GM12873 (cell line): Measurements from ENCODE around the gene THEM5.

Experiments used
- TF ChIP-seq, protein P1 (sequence below): IDR thresholded peaks from 2 replicates; pipeline ENCODE4 v1.5.1; 2012; ENCODE audit warnings: low read depth, mild to moderate bottlenecking, moderate library complexity, low read length, control low read depth; ENCODE audit not compliant: insufficient read depth; ENCODE audit errors: missing control alignments

Gene THEM5

DNA sequence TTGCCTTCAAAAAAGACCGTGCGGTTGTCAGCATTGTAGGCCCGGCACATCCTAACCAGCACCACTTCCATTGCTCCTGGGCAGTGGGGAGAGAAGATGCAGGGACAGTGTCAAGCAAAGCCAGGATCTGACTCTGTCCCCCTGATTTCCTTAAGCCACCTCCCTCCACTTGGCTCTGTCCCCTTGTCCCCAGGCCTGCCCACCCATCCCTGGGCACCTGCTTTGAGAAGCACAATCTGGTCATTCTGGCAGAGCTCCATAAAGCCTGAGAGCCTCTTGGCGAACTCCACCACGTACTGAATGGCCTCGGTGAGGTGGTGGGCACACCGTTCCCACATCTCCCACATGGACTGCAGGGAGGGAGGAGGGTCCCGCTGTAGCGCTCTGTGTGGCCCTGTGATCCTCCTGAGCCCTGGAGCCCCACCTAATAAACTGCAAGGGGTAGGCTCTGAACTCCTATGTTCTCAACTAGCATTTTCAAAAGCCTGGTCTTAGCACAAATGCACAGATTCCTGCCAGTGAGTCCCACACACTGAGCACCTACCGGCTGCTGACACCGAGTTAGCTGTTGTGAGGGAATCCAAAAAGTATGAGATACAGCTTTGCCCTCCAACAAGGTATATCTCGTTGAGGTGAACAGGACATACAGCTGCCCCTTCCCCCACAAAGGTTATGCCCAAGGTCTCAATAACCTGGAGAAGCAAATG is 40.1 kb downstream of the THEM5 start:
- TF ChIP-seq, protein P1, sequence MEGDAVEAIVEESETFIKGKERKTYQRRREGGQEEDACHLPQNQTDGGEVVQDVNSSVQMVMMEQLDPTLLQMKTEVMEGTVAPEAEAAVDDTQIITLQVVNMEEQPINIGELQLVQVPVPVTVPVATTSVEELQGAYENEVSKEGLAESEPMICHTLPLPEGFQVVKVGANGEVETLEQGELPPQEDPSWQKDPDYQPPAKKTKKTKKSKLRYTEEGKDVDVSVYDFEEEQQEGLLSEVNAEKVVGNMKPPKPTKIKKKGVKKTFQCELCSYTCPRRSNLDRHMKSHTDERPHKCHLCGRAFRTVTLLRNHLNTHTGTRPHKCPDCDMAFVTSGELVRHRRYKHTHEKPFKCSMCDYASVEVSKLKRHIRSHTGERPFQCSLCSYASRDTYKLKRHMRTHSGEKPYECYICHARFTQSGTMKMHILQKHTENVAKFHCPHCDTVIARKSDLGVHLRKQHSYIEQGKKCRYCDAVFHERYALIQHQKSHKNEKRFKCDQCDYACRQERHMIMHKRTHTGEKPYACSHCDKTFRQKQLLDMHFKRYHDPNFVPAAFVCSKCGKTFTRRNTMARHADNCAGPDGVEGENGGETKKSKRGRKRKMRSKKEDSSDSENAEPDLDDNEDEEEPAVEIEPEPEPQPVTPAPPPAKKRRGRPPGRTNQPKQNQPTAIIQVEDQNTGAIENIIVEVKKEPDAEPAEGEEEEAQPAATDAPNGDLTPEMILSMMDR: no peak

DNA sequence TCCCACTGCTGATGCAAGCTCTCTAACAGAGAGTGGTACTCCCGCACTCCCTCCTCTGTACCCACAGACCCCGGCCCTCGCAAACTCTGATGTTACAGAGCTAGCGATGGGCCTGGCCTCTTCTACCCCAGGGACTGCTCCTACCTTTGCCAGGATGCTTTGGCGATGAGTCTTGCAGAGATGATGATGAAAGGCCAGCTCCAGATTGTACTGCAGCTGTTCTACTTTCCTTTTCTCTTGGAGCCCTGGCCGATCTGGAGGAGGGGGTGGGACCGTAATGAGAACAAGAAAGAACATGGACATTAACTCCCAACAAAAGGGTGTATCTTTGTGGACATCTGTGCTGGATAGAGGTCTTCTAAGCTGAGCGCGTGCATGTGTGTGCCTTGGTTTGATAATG is 42.3 kb downstream of the THEM5 start:
- TF ChIP-seq, protein P1: no peak

GRCh38 chr1:151809985-151810556 is 43.4 kb downstream of the THEM5 start:
- TF ChIP-seq, protein P1: no peak

DNA sequence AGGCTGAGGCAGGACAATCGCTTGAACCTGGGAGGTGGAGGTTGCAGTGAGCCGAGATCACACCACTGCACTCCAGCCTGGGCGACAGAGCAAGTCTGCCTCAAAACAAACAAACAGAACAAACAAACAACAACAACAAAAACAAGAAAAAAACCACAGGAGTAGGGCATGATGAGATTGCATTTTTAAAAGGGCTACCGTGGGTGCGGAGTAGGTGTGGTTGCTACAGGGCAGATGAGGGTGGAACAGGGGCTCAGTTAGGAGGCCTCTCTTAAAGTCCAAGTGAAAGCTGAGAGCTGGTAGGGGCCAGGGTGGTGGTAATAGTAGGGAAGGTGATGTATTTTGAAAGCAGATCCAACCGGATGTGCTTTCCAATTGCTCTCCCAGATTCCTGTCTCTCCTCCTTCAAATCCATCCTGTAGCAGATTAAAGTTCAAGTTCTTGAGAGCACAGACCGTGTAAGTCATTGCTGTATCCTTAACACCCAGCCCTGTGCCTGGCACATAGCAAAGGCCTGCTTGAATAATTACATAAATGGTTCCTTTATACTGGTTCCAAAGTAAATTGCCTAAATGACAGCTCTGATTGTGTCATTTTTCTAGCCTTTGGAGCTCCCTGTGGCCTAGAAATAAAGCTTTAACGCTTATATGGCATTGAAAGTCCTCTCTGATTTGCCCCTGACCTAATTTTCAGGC is 44.1 kb downstream of the THEM5 start:
- TF ChIP-seq, protein P1: no peak

DNA sequence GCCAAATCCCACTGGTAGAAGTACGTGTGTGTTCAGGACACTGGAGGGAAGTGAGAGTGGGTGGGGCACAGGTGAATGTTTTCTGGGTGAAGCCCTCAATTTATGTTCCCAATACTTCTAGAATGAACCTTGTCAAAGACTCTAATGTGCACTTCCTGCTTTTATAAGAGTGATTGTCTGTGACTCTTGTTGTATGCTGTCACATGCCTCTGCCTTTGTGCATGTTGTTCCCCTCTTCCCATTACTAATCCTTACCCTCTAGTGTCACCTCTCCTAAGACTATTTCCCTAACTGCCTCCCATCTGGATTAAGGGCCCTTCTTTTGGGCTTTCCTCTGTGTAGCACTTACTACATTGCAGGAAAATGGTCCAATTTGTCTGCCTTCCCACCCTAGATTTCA is 45.7 kb downstream of the THEM5 start:
- TF ChIP-seq, protein P1: no peak

DNA sequence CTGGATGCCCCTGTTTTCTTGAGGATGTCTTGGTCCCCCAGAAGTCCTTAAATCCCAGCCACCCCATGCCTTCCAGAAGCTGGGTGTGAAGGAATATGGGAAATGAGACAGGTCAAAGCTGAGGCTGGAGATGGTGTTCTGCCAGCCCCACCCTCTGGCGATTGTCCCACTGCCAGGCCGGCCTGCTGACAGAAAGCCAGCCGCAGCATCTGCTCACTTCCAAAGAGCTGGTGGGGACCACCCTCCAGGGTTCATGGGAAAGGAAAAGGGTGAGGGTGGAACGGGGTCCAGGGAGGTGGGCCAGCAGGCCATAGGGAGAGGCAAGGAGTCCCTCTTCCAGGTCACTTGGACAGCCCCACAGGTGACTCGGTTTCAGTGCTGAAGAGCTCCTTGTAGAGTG is 46.4 kb downstream of the THEM5 start:
- TF ChIP-seq, protein P1: no peak

DNA sequence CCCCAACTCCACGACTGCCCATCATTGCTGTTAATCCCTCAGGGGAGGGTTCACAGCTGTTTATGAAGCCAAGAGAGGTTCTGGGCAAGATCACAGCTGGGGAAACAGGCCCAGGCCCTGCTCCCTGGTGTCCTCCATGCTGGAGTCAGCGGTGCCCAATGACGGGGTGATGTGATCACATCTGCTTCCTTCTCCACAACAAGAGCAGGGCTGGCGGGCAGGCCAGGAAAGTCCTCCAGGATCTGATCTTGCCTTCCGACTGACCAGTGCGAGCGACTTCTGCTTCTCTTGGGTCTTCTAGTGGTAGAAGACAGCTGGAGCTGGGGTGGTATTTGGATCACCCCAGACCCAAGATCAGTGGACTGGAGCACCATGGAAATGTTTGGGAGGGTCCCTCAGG is 47.3 kb downstream of the THEM5 start:
- TF ChIP-seq, protein P1: no peak
